HG03460 (cell line): Measurements from ENCODE around the gene CD79A.

Experiments used
- ATAC-seq: cut with Tn5 transposase; IDR thresholded peaks from one replicate; pipeline ENCODE4 v1.9.1; 2021; ENCODE audit not compliant: unreplicated experiment

The CD79A gene

GRCh38 chr19:41917676-41918075 is 40.6 kb downstream of the CD79A start:
- ATAC-seq, result no peak

GRCh38 chr19:41918095-41918494 is 41.0 kb downstream of the CD79A start:
- ATAC-seq, result no peak

GRCh38 chr19:41918653-41919244 is 41.7 kb downstream of the CD79A start:
- ATAC-seq, result no peak

- no peak for ATAC-seq
Observed at GRCh38 chr19:41919948-41920712, 43.1 kb downstream of the CD79A start.

- no peak for ATAC-seq
Observed at GRCh38 chr19:41920882-41921576, 44.0 kb downstream of the CD79A start.

- no peak for ATAC-seq
Observed at GRCh38 chr19:41921577-41922576, 44.8 kb downstream of the CD79A start.

- ATAC-seq, result no peak
Observed at GRCh38 chr19:41922585-41922984, 45.5 kb downstream of the CD79A start.

GRCh38 chr19:41923045-41923788 is 46.1 kb downstream of the CD79A start:
- no peak for ATAC-seq

- no peak for ATAC-seq
Observed at GRCh38 chr19:41924151-41925145, 47.4 kb downstream of the CD79A start.

GRCh38 chr19:41925208-41926003 is 48.3 kb downstream of the CD79A start:
- ATAC-seq, result no peak

GRCh38 chr19:41926028-41926762 is 49.1 kb downstream of the CD79A start:
- no peak for ATAC-seq

- ATAC-seq, result no peak
Observed at GRCh38 chr19:41926763-41927496, 49.9 kb downstream of the CD79A start.

GRCh38 chr19:41927497-41928192 is 50.6 kb downstream of the CD79A start:
- ATAC-seq, result no peak

- no peak for ATAC-seq
Observed at GRCh38 chr19:41928221-41928683, 51.2 kb downstream of the CD79A start, which contains the start of gene ERFL. TSS of gene ERFL (minus strand) at chr19:41928449. CDS start at chr19:41912919, 15,530 bp downstream.

GRCh38 chr19:41928754-41929535 is 51.9 kb downstream of the CD79A start:
- no peak for ATAC-seq
